WTC11 (cell line): Measurements from ENCODE around the gene DTX2.
"Not testable (repeated sequence)": the region's sequence is repeated elsewhere in the genome, so short reads cannot be mapped to it uniquely, and the experiment has no call there.

Experiments
- ARID4B ChIP-seq: sonication (generic); formaldehyde crosslinking; IDR thresholded peaks from 2 replicates; pipeline ENCODE4 v1.8.0; 2023; ENCODE audit warnings: missing genetic modification reagents, mild to moderate bottlenecking, borderline replicate concordance
- CREB1 ChIP-seq: sonication (generic); formaldehyde crosslinking; IDR thresholded peaks from 2 replicates; pipeline ENCODE4 v1.8.0; 2023; ENCODE audit warnings: mild to moderate bottlenecking, missing genetic modification reagents
- CTCF ChIP-seq: fragments of 200-600 bp; IDR thresholded peaks from 2 replicates; pipeline ENCODE4 v1.8.0; 2022; ENCODE audit warnings: antibody characterized with exemption
- FOXP1 ChIP-seq: sonication (generic); formaldehyde crosslinking; IDR thresholded peaks from 2 replicates; pipeline ENCODE4 v1.8.0; 2022; ENCODE audit warnings: missing genetic modification reagents, mild to moderate bottlenecking, moderate library complexity, borderline replicate concordance
- GABPB1 ChIP-seq: sonication (generic); formaldehyde crosslinking; IDR thresholded peaks from 2 replicates; pipeline ENCODE4 v1.8.1; 2023; ENCODE audit warnings: mild to moderate bottlenecking, missing genetic modification reagents
- IRF2 ChIP-seq: sonication (generic); formaldehyde crosslinking; IDR thresholded peaks from 2 replicates; pipeline ENCODE4 v1.8.0; 2022; ENCODE audit warnings: low read depth, missing genetic modification reagents, borderline replicate concordance
- NFE2L1 ChIP-seq: sonication (generic); formaldehyde crosslinking; IDR thresholded peaks from 2 replicates; pipeline ENCODE4 v1.8.1; 2023; ENCODE audit warnings: missing genetic modification reagents
- TEAD4 ChIP-seq: sonication (generic); formaldehyde crosslinking; IDR thresholded peaks from 2 replicates; pipeline ENCODE4 v1.8.0; 2022; ENCODE audit warnings: mild to moderate bottlenecking, missing genetic modification reagents
- USF1 ChIP-seq: sonication (generic); formaldehyde crosslinking; IDR thresholded peaks from 2 replicates; pipeline ENCODE4 v1.8.0; 2022; ENCODE audit warnings: mild to moderate bottlenecking, missing genetic modification reagents

GRCh38 chr7:76487969-76488368 lies 26.5 kb downstream of the DTX2 start:
- TF ChIP-seq TEAD4 (CRISPR knock-in tag); CTCF; CREB1; IRF2 (CRISPR knock-in tag); GABPB1 (CRISPR knock-in tag); NFE2L1 (CRISPR knock-in tag); FOXP1; ARID4B (CRISPR knock-in tag); USF1 (CRISPR knock-in tag): not testable (repeated sequence)
